Measurements from ENCODE around the gene UQCRQ. TPM values are rescaled to one million over a fixed set of nuclear protein-coding genes. Genes with fewer than 3 reads are reported as not detected.

The UQCRQ gene
- total RNA-seq, 1 donor = 76.0 TPM

DNA sequence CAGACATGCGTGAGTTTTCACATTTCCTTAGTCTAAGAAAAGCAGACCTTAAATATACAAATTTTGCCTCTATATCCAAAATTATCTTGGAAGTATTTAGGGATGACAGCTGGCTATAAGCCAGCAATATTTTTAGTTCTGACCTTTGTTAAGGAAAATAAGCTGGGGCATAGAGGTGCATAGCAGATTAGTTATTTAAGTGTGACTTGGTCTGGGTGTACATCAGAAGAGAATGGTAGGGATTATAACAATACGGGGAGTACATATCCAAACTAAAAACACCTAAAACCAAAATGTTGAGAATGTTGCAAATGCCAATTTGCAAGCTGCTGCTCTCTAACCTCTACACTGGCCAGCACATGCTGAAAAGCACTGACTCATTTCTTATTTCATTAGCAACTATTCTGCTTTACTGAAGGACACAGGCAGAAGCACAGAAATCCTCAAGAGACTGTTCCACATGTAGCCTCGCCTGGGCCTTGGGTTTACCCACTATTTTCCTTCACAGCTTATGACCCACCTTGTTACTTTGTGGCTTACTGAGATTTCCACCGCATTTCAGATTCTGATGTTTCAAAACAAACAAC lies 29.4 kb downstream of the UQCRQ start:
- TF ChIP-seq CTCF (IDR thresholded peaks at IDR 0.05; ENCODE audit: extremely low read depth, low read depth, low read length) = no peak
- no peak overlapping the region for H3K4me2 ChIP-seq (ENCODE audit: insufficient read depth, low read length)
- H3K79me2 ChIP-seq (ENCODE audit: insufficient read depth, low read length) = peaks cover 64% of the 10 kb centered on the region
- H3K4me3 ChIP-seq (ENCODE audit: insufficient read depth, low read length) = no peak overlapping the region
- no peaks in the 10 kb centered on the region for H3K4me1 ChIP-seq (ENCODE audit: insufficient read depth, low read length)
- H3K27me3 ChIP-seq (ENCODE audit: insufficient read depth, low read length) = no peaks in the 10 kb centered on the region
- DNase-seq (ENCODE audit: insufficient read length, low spot score, missing footprints) = no peak
- H3K9me3 ChIP-seq (ENCODE audit: low read depth, low read length) = no peaks in the 10 kb centered on the region
- H3K27ac ChIP-seq (ENCODE audit: low read depth, low read length) = no peak overlapping the region
- no peak overlapping the region for H2AFZ ChIP-seq (ENCODE audit: low read length)
- H3K36me3 ChIP-seq (ENCODE audit: insufficient read depth, low read length) = peaks cover 76% of the 10 kb centered on the region
- peaks cover 11% of the 10 kb centered on the region for H4K20me1 ChIP-seq (ENCODE audit: insufficient read depth, low read length)

GRCh38 chr5:132896685-132897084 lies 30.2 kb downstream of the UQCRQ start:
- Histone ChIP-seq H3K9me3 (ENCODE audit: low read depth, low read length) (no peaks in the 10 kb centered on the region), H3K36me3 (ENCODE audit: insufficient read depth, low read length) (peaks cover 80% of the 10 kb centered on the region), H3K79me2 (ENCODE audit: insufficient read depth, low read length) (peaks cover 71% of the 10 kb centered on the region), H3K4me2 (ENCODE audit: insufficient read depth, low read length) (no peak overlapping the region), H3K4me1 (ENCODE audit: insufficient read depth, low read length) (no peaks in the 10 kb centered on the region), H2AFZ (ENCODE audit: low read length) (no peak overlapping the region), H3K4me3 (ENCODE audit: insufficient read depth, low read length) (no peak overlapping the region), H3K27me3 (ENCODE audit: insufficient read depth, low read length) (no peaks in the 10 kb centered on the region), H4K20me1 (ENCODE audit: insufficient read depth, low read length) (peaks cover 11% of the 10 kb centered on the region), H3K27ac (ENCODE audit: low read depth, low read length) (no peak overlapping the region)
- DNase-seq (ENCODE audit: insufficient read length, low spot score, missing footprints) = no peak
- TF ChIP-seq CTCF (IDR thresholded peaks at IDR 0.05; ENCODE audit: extremely low read depth, low read depth, low read length) = no peak

DNA sequence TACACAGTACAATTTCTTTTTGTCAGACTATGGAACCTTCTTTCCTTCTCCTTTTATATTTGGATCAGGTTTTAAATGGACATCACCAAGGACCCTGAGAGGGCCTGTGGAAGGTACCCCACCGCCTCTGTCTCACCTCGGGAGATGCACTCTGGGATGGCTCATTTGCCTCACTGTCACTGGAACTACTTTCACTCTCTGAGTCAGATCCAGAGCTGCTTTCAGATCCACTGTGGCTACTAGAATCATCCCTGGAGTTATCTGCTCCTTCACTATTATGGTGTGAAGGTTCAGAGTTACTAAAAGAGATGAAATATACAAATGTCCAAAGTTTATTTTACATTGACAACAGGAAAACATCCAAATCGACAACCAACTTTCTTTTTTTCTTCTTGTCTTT lies 31.7 kb downstream of the UQCRQ start:
- H3K4me3 ChIP-seq (ENCODE audit: insufficient read depth, low read length) = no peak overlapping the region
- no peaks in the 10 kb centered on the region for H3K27me3 ChIP-seq (ENCODE audit: insufficient read depth, low read length)
- peaks cover 70% of the 10 kb centered on the region for H3K79me2 ChIP-seq (ENCODE audit: insufficient read depth, low read length)
- peaks cover 78% of the 10 kb centered on the region for H3K36me3 ChIP-seq (ENCODE audit: insufficient read depth, low read length)
- TF ChIP-seq CTCF (IDR thresholded peaks at IDR 0.05; ENCODE audit: extremely low read depth, low read depth, low read length) = no peak
- no peaks in the 10 kb centered on the region for H3K4me1 ChIP-seq (ENCODE audit: insufficient read depth, low read length)
- no peak overlapping the region for H3K4me2 ChIP-seq (ENCODE audit: insufficient read depth, low read length)
- H3K9me3 ChIP-seq (ENCODE audit: low read depth, low read length) = no peaks in the 10 kb centered on the region
- H2AFZ ChIP-seq (ENCODE audit: low read length) = no peak overlapping the region
- peaks cover 7% of the 10 kb centered on the region for H4K20me1 ChIP-seq (ENCODE audit: insufficient read depth, low read length)
- no peak overlapping the region for H3K27ac ChIP-seq (ENCODE audit: low read depth, low read length)
- DNase-seq (ENCODE audit: insufficient read length, low spot score, missing footprints) = no peak

- no peaks in the 10 kb centered on the region for H3K9me3 ChIP-seq (ENCODE audit: low read depth, low read length)
- DNase-seq (ENCODE audit: insufficient read length, low spot score, missing footprints) = no peak
- no peak for TF ChIP-seq CTCF (IDR thresholded peaks at IDR 0.05; ENCODE audit: extremely low read depth, low read depth, low read length)
- no peak overlapping the region for H3K4me2 ChIP-seq (ENCODE audit: insufficient read depth, low read length)
- peaks cover 69% of the 10 kb centered on the region for H3K36me3 ChIP-seq (ENCODE audit: insufficient read depth, low read length)
- no peak overlapping the region for H3K27ac ChIP-seq (ENCODE audit: low read depth, low read length)
- no peaks in the 10 kb centered on the region for H3K27me3 ChIP-seq (ENCODE audit: insufficient read depth, low read length)
- H3K4me1 ChIP-seq (ENCODE audit: insufficient read depth, low read length) = no peaks in the 10 kb centered on the region
- H2AFZ ChIP-seq (ENCODE audit: low read length) = no peak overlapping the region
- peaks cover 76% of the 10 kb centered on the region for H3K79me2 ChIP-seq (ENCODE audit: insufficient read depth, low read length)
- H4K20me1 ChIP-seq (ENCODE audit: insufficient read depth, low read length) = peaks cover 18% of the 10 kb centered on the region
- H3K4me3 ChIP-seq (ENCODE audit: insufficient read depth, low read length) = no peak overlapping the region
These were observed 34.6 kb downstream of the UQCRQ start for GRCh38 chr5:132901036-132901435.
